Measurements from ENCODE around the gene TSPAN9.

- TF ChIP-seq CTCF (IDR thresholded peaks at IDR 0.05) = no peak
- no peak for TF ChIP-seq POLR2AphosphoS5 (IDR thresholded peaks at IDR 0.05)
- TF ChIP-seq POLR2A (IDR thresholded peaks at IDR 0.05) = no peak
Observed at GRCh38 chr12:3294481-3294911, 217.3 kb downstream of the TSPAN9 start.
